Measurements from ENCODE around the gene FARP1.

FARP1 gene

DNA sequence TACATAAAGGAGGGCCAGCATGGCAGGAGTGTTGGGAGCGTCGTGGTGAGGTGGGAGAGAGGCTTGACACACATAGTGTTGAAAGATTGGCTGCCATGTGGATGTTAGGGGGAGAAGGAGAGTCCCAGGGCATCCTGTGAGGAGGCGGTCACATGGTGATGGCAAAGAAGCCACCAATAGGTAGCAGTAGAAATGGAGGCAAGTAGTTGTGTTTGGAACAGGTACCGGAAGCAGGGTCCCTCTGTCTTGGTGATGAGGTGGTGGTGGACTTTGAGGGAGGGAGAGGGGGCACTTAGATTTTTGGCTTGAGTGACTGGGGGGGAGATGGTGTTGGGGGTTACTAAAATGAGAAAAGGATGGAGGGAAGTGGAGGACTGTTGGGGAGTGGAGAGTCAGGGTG, 227.4 kb downstream of the FARP1 start:
- Histone ChIP-seq H3K27ac (no peak overlapping the region), H3K36me3 (ENCODE audit: insufficient read depth, low read length) (peaks cover 24% of the 10 kb centered on the region), H3K4me3 (no peak overlapping the region), H3K9me3 (ENCODE audit: low read depth, low read length) (no peaks in the 10 kb centered on the region), H3K9ac (ENCODE audit: insufficient read length) (no peak overlapping the region)
- TF ChIP-seq EZH2 (IDR thresholded peaks at IDR 0.05) (no peak), POLR2AphosphoS5 (IDR thresholded peaks at IDR 0.05; ENCODE audit: borderline replicate concordance, low read depth, low read length) (no peak), FOXP2 (optimal IDR thresholded peaks at IDR 0.05; ENCODE audit: control extremely low read depth, extremely low read length, insufficient read depth) (no peak)
- DNase-seq (ENCODE audit: low read depth, low spot score): no peak

DNA sequence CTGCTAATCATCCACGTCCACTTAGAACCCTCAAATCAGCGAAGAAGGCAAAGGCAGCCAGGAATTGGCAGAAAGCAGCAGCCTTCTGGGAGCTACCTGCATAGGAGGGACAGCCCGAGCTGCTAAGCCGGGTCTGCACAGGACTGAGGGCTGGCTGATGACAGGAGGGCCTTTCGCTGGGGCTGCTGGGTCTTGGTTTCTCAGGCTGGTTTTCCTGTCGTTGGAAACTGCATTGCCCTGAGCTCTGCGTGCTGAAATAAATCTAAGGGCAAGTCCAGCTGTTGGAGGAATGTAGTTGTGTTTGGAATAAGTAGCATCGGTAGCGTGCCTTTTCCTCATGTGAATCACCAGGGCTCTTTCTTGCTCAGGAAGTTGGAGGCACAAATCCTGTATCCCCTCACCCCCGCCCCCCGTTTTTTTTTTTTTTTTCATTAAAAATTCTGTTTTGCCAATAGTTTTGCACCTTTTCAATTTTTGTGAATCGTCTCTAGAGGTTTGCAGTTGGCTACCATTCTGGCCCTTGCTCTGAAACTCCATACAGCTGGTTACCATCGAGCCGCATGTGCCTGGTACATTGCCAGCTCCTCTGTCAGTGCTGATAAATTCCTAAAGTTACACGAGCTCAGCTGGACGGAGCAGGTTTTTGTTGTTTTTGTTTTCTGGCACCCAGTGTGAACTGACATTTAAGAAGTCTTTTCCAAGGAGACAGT, 228.1 kb downstream of the FARP1 start:
- Histone ChIP-seq H3K9me3 (ENCODE audit: low read depth, low read length) (no peaks in the 10 kb centered on the region), H3K27ac (no peak overlapping the region), H3K36me3 (ENCODE audit: insufficient read depth, low read length) (peaks cover 24% of the 10 kb centered on the region), H3K4me3 (no peak overlapping the region), H3K9ac (ENCODE audit: insufficient read length) (no peak overlapping the region)
- DNase-seq (ENCODE audit: low read depth, low spot score): no peak
- TF ChIP-seq FOXP2 (optimal IDR thresholded peaks at IDR 0.05; ENCODE audit: control extremely low read depth, extremely low read length, insufficient read depth) (no peak), EZH2 (IDR thresholded peaks at IDR 0.05) (no peak), POLR2AphosphoS5 (IDR thresholded peaks at IDR 0.05; ENCODE audit: borderline replicate concordance, low read depth, low read length) (no peak)

DNA sequence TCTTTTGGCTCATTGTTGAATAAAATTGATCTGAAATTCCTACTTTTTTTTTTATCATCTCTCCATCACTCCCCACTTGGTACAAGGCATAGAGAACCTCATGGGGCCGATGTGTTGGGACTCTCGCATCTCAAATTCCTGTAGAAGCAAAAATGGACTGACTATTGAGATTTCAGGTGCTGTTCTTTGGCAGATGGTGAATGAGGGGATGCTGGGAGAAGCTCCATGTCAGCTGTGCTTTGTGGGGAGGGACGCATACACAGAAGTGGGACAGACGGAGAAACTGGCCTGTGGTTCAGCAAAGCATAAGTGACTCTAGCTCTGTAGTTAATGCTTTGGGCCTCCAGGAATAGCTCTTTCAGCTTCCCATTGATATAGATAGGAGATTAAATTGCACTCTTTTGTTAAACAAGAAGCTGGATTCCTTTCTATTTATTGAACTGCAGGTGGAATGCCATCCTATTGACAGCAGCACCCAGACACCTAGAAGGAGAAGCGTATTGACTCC, 228.7 kb downstream of the FARP1 start:
- Histone ChIP-seq H3K27ac (no peak overlapping the region), H3K4me3 (no peak overlapping the region), H3K9me3 (ENCODE audit: low read depth, low read length) (no peaks in the 10 kb centered on the region), H3K9ac (ENCODE audit: insufficient read length) (no peak overlapping the region), H3K36me3 (ENCODE audit: insufficient read depth, low read length) (peaks cover 24% of the 10 kb centered on the region)
- no peak for DNase-seq (ENCODE audit: low read depth, low spot score)
- no peak for TF ChIP-seq POLR2AphosphoS5 (IDR thresholded peaks at IDR 0.05; ENCODE audit: borderline replicate concordance, low read depth, low read length)
- TF ChIP-seq EZH2 (IDR thresholded peaks at IDR 0.05): no peak

DNA sequence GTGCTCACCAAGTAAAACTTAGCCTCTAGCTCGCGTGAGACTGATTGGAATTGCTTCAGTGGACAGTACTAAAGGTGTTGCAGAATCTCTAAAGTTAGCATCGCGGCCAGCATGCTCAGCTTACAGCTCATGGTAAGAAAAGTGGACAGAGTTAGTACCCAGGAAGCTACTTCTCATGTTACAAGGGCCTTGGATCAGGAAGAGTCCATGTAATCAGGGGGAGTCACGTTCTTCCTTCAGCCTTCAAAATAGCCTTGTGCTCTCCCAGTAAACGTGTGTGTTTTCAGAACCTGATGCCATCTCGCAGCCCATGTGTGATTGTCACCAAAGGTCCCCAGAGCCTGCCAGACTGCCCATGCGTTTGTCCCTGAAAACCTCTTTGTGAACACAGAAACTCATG, 230.0 kb downstream of the FARP1 start:
- H3K9ac ChIP-seq (ENCODE audit: insufficient read length): no peak overlapping the region
- DNase-seq (ENCODE audit: low read depth, low spot score): no peak
- peaks cover 24% of the 10 kb centered on the region for H3K36me3 ChIP-seq (ENCODE audit: insufficient read depth, low read length)
- no peak overlapping the region for H3K4me3 ChIP-seq
- TF ChIP-seq POLR2AphosphoS5 (IDR thresholded peaks at IDR 0.05; ENCODE audit: borderline replicate concordance, low read depth, low read length): no peak
- TF ChIP-seq FOXP2 (optimal IDR thresholded peaks at IDR 0.05; ENCODE audit: control extremely low read depth, extremely low read length, insufficient read depth): no peak
- no peak for TF ChIP-seq EZH2 (IDR thresholded peaks at IDR 0.05)
- H3K27ac ChIP-seq: no peak overlapping the region
- H3K9me3 ChIP-seq (ENCODE audit: low read depth, low read length): no peaks in the 10 kb centered on the region

DNA sequence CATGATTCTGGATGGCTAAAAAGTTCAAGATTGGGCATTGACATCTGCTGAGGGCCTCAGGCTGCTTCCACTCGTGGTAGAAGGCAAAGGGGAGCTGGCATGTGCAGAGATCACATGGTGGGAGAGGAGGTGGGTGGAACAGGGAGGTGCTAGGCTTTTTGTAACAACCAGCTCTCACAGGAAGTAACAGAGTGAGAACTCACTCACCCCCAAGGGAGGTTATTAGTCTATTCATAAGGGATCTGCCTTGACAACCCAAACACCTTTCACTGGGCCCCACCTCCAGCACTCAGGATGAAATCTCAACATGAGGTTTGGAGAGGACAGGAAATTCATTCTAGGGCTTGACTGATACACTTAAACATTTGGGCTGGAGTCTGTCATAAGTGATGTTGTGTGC, 231.9 kb downstream of the FARP1 start:
- H3K36me3 ChIP-seq (ENCODE audit: insufficient read depth, low read length): peaks cover 24% of the 10 kb centered on the region
- no peak for TF ChIP-seq POLR2AphosphoS5 (IDR thresholded peaks at IDR 0.05; ENCODE audit: borderline replicate concordance, low read depth, low read length)
- no peak for TF ChIP-seq FOXP2 (optimal IDR thresholded peaks at IDR 0.05; ENCODE audit: control extremely low read depth, extremely low read length, insufficient read depth)
- TF ChIP-seq EZH2 (IDR thresholded peaks at IDR 0.05): no peak
- DNase-seq (ENCODE audit: low read depth, low spot score): no peak
- no peak overlapping the region for H3K4me3 ChIP-seq
- no peak overlapping the region for H3K9ac ChIP-seq (ENCODE audit: insufficient read length)
- H3K27ac ChIP-seq: no peak overlapping the region
- no peaks in the 10 kb centered on the region for H3K9me3 ChIP-seq (ENCODE audit: low read depth, low read length)

DNA sequence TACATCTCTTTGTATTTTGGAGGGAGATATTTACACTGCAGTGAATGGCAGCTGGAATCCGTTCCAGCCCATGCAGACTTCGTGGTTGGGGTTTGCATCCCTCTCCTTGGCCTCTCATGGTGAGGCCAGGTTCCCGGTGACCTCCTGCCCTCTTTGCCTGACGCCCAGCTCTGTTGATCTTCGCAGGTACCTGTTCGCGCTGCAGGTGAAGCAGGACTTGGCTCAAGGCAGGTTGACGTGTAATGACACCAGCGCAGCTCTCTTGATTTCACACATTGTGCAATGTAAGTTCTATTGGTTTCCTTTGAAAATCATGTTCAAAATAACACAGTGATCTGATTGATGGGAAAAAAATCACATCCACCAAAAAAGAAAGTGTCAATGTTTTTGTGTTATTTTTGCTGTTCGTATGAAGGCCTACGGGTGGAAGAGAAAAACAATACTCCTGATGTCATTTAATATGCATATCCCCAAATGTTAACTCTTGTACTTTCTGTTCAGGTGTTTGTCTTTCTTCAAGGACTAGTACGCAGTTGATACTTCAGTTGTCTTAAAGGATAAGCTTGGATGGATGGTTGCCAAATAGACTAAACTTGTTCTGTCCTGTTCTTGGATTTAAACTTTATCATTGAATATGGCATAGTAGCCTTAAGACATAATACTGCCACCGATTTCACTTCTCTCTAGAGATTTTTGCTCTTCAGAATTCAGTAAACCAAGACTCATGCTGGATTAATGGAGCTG, 234.9 kb downstream of the FARP1 start:
- TF ChIP-seq POLR2AphosphoS5 (IDR thresholded peaks at IDR 0.05; ENCODE audit: borderline replicate concordance, low read depth, low read length) (no peak), EZH2 (IDR thresholded peaks at IDR 0.05) (no peak), FOXP2 (optimal IDR thresholded peaks at IDR 0.05; ENCODE audit: control extremely low read depth, extremely low read length, insufficient read depth) (no peak)
- H3K36me3 ChIP-seq (ENCODE audit: insufficient read depth, low read length): peaks cover 14% of the 10 kb centered on the region
- H3K9me3 ChIP-seq (ENCODE audit: low read depth, low read length): no peaks in the 10 kb centered on the region
- DNase-seq (ENCODE audit: low read depth, low spot score): no peak
- H3K9ac ChIP-seq (ENCODE audit: insufficient read length): no peak overlapping the region
- no peak overlapping the region for H3K4me3 ChIP-seq
- no peak overlapping the region for H3K27ac ChIP-seq

DNA sequence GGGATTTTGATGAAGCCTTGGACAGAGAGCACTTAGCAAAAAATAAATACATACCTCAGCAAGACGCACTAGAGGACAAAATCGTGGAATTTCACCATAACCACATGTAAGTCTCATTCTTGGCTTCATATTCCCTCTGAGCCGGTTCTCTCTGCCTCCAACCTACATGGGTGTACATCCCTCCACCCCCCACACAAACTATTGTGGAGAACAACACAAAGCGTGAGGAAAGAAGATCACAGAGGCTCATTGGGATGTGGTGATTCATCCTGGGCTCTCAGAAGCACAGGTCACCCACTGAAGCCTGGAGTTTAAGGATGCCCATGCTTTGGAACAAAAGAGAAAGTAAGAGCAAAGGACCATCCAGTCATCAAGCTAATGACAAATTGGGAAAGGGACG, 241.8 kb downstream of the FARP1 start:
- no peak for TF ChIP-seq POLR2AphosphoS5 (IDR thresholded peaks at IDR 0.05; ENCODE audit: borderline replicate concordance, low read depth, low read length)
- TF ChIP-seq FOXP2 (optimal IDR thresholded peaks at IDR 0.05; ENCODE audit: control extremely low read depth, extremely low read length, insufficient read depth): no peak
- TF ChIP-seq EZH2 (IDR thresholded peaks at IDR 0.05): no peak
- Histone ChIP-seq H3K9ac (ENCODE audit: insufficient read length) (no peak overlapping the region), H3K36me3 (ENCODE audit: insufficient read depth, low read length) (peaks cover 39% of the 10 kb centered on the region), H3K27ac (no peak overlapping the region), H3K9me3 (ENCODE audit: low read depth, low read length) (no peaks in the 10 kb centered on the region), H3K4me3 (no peak overlapping the region)
- DNase-seq (ENCODE audit: low read depth, low spot score): no peak

DNA sequence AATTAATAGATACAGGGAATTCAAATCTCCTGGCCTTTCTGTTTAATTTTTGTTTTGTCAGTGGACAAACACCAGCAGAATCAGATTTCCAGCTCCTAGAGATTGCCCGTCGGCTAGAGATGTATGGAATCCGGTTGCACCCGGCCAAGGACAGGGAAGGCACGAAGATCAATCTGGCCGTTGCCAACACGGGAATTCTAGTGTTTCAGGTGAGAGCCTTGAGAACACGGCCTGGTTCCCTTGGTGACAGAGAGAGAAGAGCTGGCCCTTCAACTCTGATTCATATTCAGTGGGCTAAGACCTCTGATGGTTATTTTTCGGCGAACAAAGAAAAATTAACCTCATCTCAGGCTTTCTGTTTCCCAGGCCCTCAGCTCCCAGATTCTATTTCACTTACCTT, 242.7 kb downstream of the FARP1 start:
- Histone ChIP-seq H3K27ac (no peak overlapping the region), H3K36me3 (ENCODE audit: insufficient read depth, low read length) (peaks cover 47% of the 10 kb centered on the region), H3K9ac (ENCODE audit: insufficient read length) (no peak overlapping the region), H3K9me3 (ENCODE audit: low read depth, low read length) (no peaks in the 10 kb centered on the region), H3K4me3 (no peak overlapping the region)
- DNase-seq (ENCODE audit: low read depth, low spot score): no peak
- TF ChIP-seq FOXP2 (optimal IDR thresholded peaks at IDR 0.05; ENCODE audit: control extremely low read depth, extremely low read length, insufficient read depth) (no peak), EZH2 (IDR thresholded peaks at IDR 0.05) (no peak), POLR2AphosphoS5 (IDR thresholded peaks at IDR 0.05; ENCODE audit: borderline replicate concordance, low read depth, low read length) (no peak)

Data from SK-N-MC (cell line).